MG63 (cell line): ENCODE data around the gene MYO15A. TPM values are rescaled to one million over a fixed set of nuclear protein-coding genes. Genes with fewer than 3 reads are reported as not detected.
"Not testable (repeated sequence)": the region's sequence is repeated elsewhere in the genome, so short reads cannot be mapped to it uniquely, and the experiment has no call there.

Experiments
- DNase-seq: peaks from one replicate; pipeline ENCODE4 v3.0.0-alpha.2; 2020
- H3K27me3 ChIP-seq: fragments of 250-450 bp; sonication (Bioruptor Pico); 2 replicates; pipeline ENCODE4 v1.5.1; 2020; ENCODE audit warnings: mild to moderate bottlenecking, moderate library complexity
- H3K36me3 ChIP-seq: fragments of 250-450 bp; sonication (Bioruptor Pico); 2 replicates; pipeline ENCODE4 v1.5.1; 2020; ENCODE audit warnings: mild to moderate bottlenecking, moderate library complexity
- H3K4me3 ChIP-seq: fragments of 250-450 bp; sonication (Bioruptor Pico); 2 replicates; pipeline ENCODE4 v1.5.1; 2020; ENCODE audit warnings: mild to moderate bottlenecking, moderate library complexity
- H3K9me3 ChIP-seq: fragments of 250-450 bp; sonication (Bioruptor Pico); 2 replicates; pipeline ENCODE4 v1.5.1; 2020; ENCODE audit warnings: mild to moderate bottlenecking, moderate library complexity
- total RNA-seq: library from RNA; depleted of rRNA; stranded (reverse); fragments of >200 nt; shearing (Covaris generic); gene quantifications from 2 replicates; pipeline ENCODE4 v1.2.3, GENCODE V29; 2014; ENCODE audit warnings: low replicate concordance

MYO15A gene
- total RNA-seq, 1 experiment from 2014 or later = not detected

DNA sequence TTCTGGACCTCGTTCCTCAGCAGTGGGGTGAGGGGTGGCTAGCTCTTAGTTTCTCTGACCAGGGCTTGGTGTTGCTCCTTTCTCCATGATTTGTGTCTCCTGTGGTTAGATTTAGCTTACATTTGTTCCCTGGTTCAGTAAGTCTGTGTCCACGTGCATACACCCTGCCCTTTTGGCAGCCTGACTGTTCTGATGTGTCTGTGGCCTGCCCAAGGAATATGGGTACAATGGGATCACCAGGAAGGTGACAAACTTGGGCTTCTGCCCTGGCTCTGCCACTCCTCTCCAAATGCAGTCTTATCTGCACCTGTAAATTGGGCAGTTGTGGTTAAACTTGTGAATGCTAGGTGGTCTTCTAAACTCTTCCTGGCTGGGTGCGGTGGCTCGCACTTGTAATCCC lies 92.6 kb downstream of the MYO15A start:
- Histone ChIP-seq H3K9me3 (no peaks in the 10 kb centered on the region), H3K4me3 (no peak overlapping the region), H3K27me3 (no peaks in the 10 kb centered on the region), H3K36me3 (peaks cover 8% of the 10 kb centered on the region)
- DNase-seq = no peak

DNA sequence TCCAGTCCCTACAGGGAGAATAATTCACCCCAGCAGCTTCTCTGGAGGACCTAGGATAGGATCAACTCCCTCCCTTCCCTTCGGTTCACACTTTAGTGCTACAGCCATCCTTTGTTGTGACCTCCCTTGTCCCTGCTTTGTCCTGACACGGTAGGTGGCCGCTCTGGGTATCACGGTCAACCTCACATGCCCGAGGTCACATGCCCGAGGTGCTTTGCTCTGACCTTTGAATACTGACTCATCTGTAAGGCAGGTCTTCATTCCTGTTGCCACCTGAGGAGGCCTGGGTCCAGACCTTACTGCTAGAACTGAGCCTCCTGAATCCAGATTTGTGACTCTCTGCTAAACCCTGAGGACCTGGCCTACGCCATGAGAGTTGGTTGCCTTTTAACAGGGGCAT lies 94.8 kb downstream of the MYO15A start:
- H3K36me3 ChIP-seq = peaks cover under 1% of the 10 kb centered on the region
- H3K27me3 ChIP-seq = no peaks in the 10 kb centered on the region
- H3K4me3 ChIP-seq = no peak overlapping the region
- H3K9me3 ChIP-seq = no peaks in the 10 kb centered on the region
- DNase-seq = no peak

DNA sequence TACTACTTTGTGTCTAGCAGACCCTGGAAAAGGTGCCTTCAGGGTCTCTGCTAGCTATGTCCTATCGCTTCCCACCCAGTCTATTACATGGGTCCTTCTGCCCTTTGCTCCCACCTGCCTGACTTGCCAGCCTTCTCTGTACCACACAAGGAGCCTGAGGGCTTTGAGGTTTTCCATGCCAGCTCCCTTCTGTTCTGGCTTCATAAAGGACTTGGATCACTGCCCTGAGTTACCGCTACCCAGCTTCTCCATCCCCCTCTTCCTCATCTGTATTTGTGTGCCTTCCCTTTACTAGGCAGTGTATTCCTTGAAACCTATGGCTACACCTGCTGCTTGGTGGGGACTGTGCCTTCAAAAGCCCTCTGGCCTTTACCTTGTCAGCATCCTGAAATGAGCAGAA lies 97.3 kb downstream of the MYO15A start:
- Histone ChIP-seq H3K4me3 (no peak overlapping the region), H3K36me3 (peaks cover 2% of the 10 kb centered on the region; the same call in 1 of the 2 replicates), H3K27me3 (no peaks in the 10 kb centered on the region), H3K9me3 (no peaks in the 10 kb centered on the region)
- DNase-seq = no peak

DNA sequence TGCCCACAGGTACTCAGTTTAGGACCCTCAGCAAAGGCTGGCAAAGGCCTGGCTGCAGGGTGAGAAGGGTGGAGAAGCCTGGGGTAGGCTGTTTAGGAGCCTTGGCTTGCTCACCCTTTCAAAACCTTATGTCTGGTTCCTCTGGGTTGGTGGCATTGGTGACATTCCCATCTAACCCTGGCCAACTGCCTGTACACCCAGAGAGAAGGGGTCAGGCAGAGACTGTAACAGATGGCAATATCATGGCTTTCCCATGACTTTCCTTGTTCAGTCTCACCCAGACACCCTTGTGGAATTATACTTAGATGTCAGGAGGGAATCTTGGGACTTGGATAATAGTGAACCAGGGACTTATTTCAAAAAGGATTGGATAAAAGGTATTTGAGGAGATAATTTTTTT lies 98.4 kb downstream of the MYO15A start:
- H3K4me3 ChIP-seq = no peak overlapping the region
- no peak for DNase-seq
- H3K27me3 ChIP-seq = no peaks in the 10 kb centered on the region
- H3K9me3 ChIP-seq = no peaks in the 10 kb centered on the region
- peaks cover 3% of the 10 kb centered on the region; the same call in 1 of the 2 replicates for H3K36me3 ChIP-seq

DNA sequence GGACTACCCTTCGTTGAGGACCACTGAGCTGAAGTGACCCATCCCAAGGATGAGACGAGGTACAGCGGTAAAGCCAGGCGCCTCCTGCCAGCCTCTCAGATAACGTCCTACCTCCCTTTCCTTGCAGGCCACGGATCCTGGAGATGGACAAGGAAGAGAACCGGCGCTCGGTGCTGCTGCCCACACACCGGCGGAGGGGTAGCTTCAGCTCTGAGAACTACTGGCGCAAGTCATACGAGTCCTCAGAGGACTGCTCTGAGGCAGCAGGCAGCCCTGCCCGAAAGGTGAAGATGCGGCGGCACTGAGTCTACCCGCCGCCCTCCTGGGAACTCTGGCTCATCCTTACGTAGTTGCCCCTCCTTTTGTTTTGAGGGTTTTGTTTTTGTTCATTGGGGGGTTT lies 99.5 kb downstream of the MYO15A start:
- no peak overlapping the region for H3K4me3 ChIP-seq
- H3K9me3 ChIP-seq = no peaks in the 10 kb centered on the region
- H3K27me3 ChIP-seq = no peaks in the 10 kb centered on the region
- DNase-seq = no peak
- H3K36me3 ChIP-seq = peaks cover 3% of the 10 kb centered on the region; the same call in 1 of the 2 replicates

DNA sequence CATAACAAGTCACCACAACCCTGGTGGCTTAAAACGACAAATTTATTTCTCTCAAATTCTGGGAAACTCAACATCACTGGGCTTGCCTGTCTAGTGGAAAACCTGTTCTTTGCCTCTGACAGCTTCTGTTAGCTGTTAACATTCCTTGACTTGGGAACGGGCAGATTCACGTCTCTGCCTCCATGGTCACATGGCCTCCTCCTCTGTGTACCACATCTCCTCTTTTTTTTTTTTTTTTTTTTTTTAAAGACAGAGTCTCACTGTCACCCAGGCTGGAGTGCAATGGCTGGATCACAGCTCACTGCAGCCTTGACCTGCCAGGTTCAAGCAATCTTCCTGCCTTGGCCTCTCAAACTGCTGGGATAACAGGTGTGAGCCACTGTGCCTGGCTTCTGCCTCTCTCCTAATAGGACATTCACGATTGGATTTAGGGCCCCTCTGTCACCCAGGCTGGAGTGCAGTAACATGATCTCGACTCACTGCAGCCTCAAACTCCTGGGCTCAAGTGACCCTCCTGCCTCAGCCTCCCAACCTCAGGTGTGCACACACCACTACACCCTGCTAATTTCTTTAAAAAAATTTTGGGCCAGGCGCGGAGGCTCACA lies 105.2 kb downstream of the MYO15A start:
- no peak for DNase-seq
- Histone ChIP-seq H3K9me3 (no peaks in the 10 kb centered on the region), H3K36me3 (peaks cover 3% of the 10 kb centered on the region; the same call in 1 of the 2 replicates), H3K4me3 (no peak overlapping the region), H3K27me3 (no peaks in the 10 kb centered on the region)

DNA sequence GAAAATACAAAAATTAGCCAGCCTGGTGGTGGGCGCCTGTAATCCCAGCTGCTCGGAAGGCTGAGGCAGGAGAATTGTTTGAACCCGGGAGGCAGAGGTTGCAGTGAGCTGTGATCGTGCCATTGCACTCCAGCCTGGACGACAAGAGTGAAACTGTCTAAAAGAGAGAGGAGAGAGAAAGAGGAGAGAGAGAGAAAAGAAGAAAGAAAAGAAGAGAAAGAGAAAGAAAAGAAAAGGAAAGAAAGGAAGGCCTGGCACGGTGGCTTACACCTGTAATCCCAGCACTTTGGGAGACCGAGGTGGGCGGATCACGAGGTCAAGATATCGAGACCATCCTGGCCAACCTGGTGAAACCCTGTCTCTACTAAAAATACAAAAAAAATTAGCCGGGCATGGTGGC lies 108.3 kb downstream of the MYO15A start:
- not testable (repeated sequence) for H3K27me3 ChIP-seq, H3K9me3 ChIP-seq, DNase-seq, H3K4me3 ChIP-seq, H3K36me3 ChIP-seq

DNA sequence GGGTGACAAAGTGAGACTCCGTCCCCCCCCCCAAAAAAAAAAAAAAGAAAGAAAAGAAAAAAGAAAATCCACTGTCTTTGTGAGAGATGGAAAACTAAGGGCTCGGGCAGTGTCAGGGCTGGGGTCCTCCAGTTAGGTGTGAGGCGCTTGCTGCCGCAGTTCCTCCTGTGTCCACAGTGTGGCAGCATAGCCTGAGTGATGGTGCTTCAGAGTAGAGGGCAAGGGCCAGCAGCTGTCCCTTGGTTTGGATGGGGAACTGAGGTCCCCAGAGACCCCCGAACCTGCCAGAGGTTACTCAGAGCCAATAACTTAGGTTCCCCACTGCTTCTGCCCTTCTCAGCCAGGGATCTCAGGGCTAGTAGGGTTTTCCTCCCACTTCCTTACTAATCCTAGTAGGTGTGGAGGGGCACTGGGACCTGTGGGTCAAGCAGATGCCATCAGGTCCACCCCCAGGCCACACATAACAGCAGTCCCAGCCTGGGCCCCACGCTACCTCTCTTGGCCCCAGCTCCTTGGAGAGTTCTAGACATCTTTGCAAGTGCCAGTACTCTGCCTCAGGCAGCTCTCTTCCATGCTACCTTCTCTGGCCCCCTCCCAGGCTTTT lies 109.0 kb downstream of the MYO15A start:
- Histone ChIP-seq H3K4me3 (no peak overlapping the region), H3K9me3 (no peaks in the 10 kb centered on the region), H3K27me3 (no peaks in the 10 kb centered on the region), H3K36me3 (no peaks in the 10 kb centered on the region)
- peak; percentile 46 for DNase-seq

DNA sequence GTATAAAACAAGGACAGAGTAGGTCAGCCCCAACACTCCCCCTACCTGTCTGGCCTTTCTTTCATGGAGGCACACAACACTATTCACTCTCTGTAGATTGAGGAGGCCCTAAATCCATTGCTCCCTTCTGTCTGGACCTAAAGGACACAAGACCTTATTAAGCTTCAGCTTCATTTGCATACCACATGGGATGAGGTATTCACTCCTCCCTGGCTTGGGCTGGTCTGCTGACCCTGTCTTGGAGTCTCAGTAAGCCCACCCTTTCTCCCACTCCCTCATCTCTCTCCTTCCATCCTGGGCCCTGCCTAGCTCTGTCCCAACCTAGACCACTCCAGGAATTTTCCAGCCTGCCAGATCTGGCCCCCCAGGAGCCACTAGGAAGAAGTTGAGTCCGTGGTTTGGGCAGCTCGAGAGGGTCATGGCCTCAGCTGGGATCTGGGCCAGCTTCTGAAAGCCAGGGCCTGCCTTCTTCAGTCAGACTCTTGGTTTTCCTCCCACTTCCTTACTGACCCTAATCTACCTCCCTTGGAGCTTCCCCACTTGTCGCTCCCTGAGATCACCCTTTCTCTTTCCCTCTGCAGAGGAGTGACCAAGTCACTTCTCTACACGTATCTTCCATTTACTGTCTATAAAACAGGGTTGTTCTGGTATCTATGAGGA lies 110.3 kb downstream of the MYO15A start:
- DNase-seq = peak; percentile 62
- H3K9me3 ChIP-seq = no peaks in the 10 kb centered on the region
- H3K4me3 ChIP-seq = no peak overlapping the region
- H3K36me3 ChIP-seq = no peaks in the 10 kb centered on the region
- no peaks in the 10 kb centered on the region for H3K27me3 ChIP-seq

DNA sequence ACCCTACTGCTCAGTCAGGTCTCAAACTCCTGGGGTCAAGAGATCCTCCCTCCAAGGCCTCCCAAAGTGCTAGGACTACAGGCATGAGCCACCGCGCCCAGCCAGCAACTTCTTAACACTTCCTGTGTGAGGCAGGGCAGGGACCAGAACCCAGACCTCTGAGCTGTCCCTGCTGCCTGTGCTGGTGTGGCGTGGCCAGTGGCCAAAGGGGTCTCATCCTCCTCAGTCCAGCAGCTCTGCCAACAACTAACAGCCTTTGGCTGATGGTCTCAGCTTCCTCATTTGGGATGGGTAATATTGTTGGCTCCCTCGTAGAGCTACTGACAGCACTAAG lies 115.5 kb downstream of the MYO15A start:
- H3K27me3 ChIP-seq = no peaks in the 10 kb centered on the region
- H3K9me3 ChIP-seq = no peaks in the 10 kb centered on the region
- no peak overlapping the region for H3K4me3 ChIP-seq
- no peak for DNase-seq
- H3K36me3 ChIP-seq = no peaks in the 10 kb centered on the region

DNA sequence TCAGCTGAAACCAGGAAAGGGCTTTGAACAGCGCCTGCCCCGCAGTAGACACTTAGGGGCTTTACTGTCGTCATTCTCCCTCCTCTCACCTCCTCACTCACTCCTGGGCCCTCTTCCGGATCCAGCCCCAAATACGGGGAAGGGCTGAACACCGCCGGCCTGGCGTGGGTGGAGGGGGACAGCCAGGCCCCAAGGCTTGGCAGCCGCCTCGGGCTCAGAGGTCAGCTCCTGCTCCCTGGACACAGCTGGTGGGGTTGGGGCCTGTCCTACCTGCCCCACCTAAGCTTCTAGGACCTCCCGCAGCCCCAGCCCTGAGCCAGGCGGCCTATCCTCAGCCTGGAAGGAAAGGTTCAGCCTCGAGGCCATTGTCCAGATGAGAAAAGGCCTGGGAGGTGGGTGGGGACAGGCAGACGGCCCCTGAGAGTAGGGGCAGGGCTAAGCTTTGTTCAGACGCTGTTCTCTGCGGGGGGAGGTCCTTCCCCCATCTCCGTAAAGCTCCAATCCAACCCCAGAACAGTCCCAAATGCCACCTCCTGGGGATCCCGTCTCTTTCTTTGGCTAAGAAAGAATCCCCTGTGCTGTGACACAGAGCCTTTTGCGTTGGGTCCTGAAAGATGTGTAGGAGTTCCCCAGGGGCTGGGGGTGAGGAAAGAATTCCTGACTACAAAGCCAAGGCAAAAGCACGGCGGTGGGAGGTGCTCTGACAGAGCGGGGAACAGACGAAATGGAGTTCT lies 116.0 kb downstream of the MYO15A start:
- Histone ChIP-seq H3K36me3 (no peaks in the 10 kb centered on the region), H3K9me3 (no peaks in the 10 kb centered on the region), H3K27me3 (no peaks in the 10 kb centered on the region), H3K4me3 (peak overlapping the region; percentile 33)
- no peak for DNase-seq

DNA sequence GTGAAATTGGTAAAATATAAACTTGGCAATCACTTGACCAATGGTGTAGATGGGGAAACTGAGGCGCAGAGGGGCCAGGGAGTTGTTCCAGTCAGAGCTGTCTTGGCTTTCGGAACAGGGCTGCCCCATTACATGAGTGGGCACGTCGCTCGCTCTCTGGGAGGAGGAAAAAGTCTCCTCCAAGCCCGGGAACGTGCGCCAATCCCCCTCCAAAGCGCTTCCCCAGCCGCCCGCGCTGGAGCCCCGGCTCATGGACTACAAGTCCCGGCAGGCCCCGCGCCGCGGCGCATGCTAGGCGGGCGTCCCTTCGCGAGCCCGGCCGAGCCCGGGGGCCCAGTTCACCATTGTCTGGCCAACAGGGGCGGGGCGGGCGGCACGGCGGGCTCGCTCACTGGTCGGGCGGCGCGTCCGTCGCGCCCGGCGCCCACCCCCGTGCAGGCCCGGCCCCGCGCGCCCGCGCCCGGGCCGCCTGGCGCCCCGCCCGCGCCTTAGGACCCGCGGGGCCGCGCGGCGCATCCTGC lies 116.6 kb downstream of the MYO15A start, which contains the start of gene LLGL1:
Gene LLGL1 (plus strand): TSS at position 515 of the 521 bp plus-strand sequence. CDS start 48 bp downstream, outside the sequence.
- peak; percentile 92 for DNase-seq
- H3K9me3 ChIP-seq = no peaks in the 10 kb centered on the region

DNA sequence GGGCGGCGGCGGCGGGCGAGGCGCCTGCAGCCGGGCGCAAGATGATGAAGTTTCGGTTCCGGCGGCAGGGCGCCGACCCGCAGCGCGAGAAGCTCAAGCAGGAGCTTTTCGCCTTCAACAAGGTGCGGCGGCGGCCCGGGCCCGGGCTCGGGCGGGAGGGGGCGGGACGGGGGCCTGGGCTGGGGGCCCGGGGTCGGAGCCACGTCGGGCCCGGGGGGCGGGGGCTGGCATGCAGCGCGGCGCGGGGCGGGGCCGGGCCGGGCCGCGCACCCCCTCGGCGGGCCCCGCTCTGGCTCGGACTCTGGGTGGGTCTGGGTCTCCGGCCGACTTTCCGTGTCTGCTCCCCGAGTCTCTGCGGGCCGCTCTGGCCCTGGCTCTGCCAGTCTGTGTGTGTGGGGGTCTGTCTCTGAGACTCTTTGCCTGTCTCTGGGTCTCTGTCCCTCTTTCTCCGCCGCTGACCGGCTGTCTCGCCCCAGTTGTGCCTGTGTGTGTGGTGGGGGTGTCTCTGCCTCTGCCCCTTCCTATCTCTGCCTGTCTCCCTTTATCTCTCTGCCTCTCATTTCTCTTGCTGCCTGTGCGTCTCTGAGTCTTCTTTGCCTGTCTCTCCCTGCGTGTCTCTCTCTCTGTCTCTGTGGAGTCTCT lies 117.2 kb downstream of the MYO15A start:
- Histone ChIP-seq H3K4me3 (peak overlapping the region; percentile 59), H3K27me3 (no peaks in the 10 kb centered on the region), H3K9me3 (no peaks in the 10 kb centered on the region), H3K36me3 (no peaks in the 10 kb centered on the region)
- no peak for DNase-seq

More for the DNA sequence above, 116.6 kb downstream of the MYO15A start, which contains the start of gene LLGL1:
- H3K27me3 ChIP-seq = no peaks in the 10 kb centered on the region
- H3K4me3 ChIP-seq = peak within 1 kb of the TSS; percentile 59
- no peaks in the 10 kb centered on the region for H3K36me3 ChIP-seq

DNA sequence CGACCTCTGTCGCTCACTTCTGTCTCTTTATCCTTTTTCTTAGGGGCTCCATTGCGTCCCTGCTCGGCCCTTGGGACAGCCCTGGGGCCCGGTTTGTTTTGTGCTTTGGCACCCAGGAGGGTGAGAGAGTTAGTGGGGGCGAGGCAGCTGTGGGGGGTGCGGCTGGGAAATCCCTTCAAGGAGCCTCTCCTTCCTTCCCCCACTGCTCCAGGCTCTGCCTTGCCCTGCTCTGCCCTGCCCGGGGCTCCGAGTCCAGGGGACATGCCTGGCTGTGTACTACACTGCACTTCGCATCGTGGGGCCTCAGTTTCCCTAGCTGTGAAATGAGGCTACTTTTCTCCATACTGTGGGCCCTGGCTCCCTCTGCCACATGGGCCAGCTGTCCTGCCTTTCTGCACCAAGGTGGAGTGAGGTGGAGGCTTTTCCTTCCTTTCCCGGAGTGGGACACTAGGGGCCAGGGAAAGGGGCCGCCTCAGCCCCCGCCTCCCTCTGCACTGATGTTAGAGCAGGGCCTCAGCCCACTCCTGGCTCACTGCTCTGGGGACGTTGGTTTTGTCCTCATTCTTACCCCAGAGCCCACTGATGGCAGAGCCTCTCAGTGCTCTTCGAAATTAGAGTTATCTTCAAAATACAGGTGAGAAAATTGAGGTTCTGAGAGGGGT lies 117.9 kb downstream of the MYO15A start:
- peak overlapping the region; percentile 59 for H3K4me3 ChIP-seq

DNA sequence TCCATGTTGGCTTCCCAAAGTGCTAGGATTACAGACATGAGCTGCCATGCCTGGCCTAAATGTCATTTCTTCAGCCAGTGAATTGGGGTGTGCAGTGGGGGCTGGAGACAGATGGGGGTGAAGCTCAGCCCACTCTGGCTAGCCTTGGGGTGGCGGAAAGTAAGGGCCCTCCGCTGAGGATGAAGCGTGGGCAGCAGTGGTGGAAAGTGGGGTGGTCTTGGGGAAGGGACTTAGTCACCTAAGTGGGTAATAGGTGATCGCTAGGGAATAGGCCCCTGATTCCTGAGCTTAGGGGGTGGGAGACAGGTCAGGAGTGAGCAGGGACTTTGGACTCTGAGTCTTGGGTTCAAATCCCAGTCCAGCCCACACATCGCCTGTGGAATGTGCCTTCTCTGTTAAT lies 119.1 kb downstream of the MYO15A start:
- H3K36me3 ChIP-seq = no peaks in the 10 kb centered on the region

More for the DNA sequence above, 117.9 kb downstream of the MYO15A start:
- no peaks in the 10 kb centered on the region for H3K9me3 ChIP-seq
- no peaks in the 10 kb centered on the region for H3K27me3 ChIP-seq
- no peak for DNase-seq
- H3K36me3 ChIP-seq = no peaks in the 10 kb centered on the region

DNA sequence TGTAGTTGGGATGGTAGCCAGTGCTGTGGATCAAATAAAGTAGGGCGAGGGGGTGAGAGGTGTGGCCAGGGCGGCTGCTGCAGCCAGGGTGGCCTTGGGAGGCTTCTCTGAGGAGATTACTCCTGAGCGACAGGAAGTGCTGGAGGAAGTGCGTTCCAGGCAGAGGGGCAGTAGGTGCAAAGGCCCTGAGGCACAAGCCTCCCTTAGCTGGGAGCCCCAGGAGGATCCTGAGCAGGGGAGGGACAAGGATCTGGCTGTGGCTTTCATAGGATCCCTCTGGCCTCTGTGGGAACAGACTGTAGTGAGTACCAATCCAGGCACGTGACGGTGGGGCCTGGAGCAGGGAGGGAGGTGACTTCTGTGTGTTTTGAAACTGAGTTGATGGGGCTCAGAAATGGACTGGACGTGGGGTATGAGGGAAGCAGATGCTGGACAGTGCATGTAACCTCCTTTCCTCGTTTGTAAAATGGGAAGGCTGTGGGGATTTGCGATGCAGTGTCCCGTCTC lies 119.7 kb downstream of the MYO15A start:
- DNase-seq = no peak
- no peaks in the 10 kb centered on the region for H3K9me3 ChIP-seq

More for the DNA sequence above, 119.1 kb downstream of the MYO15A start:
- H3K9me3 ChIP-seq = no peaks in the 10 kb centered on the region
- DNase-seq = no peak
- no peak overlapping the region for H3K4me3 ChIP-seq
- H3K27me3 ChIP-seq = no peaks in the 10 kb centered on the region

More for the DNA sequence above, 119.7 kb downstream of the MYO15A start:
- Histone ChIP-seq H3K36me3 (no peaks in the 10 kb centered on the region), H3K27me3 (no peaks in the 10 kb centered on the region), H3K4me3 (no peak overlapping the region)
